C4-2B (cell line): Measurements from ENCODE around the gene INPP4B.

Experiments
- H3K27ac ChIP-seq: fragments of 450-650 bp; 2 replicates; pipeline ENCODE4 v1.5.1; 2017
- CTCF ChIP-seq: fragments of 450-650 bp; conservative IDR thresholded peaks from 2 replicates; pipeline ENCODE4 v1.5.1; 2017; ENCODE audit warnings: mild to moderate bottlenecking
- ZFX ChIP-seq: fragments of 450-650 bp; IDR thresholded peaks from 2 replicates; pipeline ENCODE4 v1.6.1; 2017

The INPP4B gene

GRCh38 chr4:142329313-142329712, 516.8 kb downstream of the INPP4B start:
- no peak overlapping the region for H3K27ac ChIP-seq
- TF ChIP-seq ZFX (no peak), CTCF (no peak)

- TF ChIP-seq ZFX (no peak), CTCF (no peak)
- H3K27ac ChIP-seq = no peak overlapping the region
These were observed 519.9 kb downstream of the INPP4B start for GRCh38 chr4:142326181-142326580.

- TF ChIP-seq ZFX (no peak), CTCF (no peak)
These were observed 521.5 kb downstream of the INPP4B start for GRCh38 chr4:142324572-142324971.

GRCh38 chr4:142322996-142323395, 523.1 kb downstream of the INPP4B start:
- no peak overlapping the region for H3K27ac ChIP-seq
- TF ChIP-seq ZFX (no peak), CTCF (no peak)

More at GRCh38 chr4:142324572-142324971, 521.5 kb downstream of the INPP4B start:
- no peak overlapping the region for H3K27ac ChIP-seq

GRCh38 chr4:142318280-142318679, 527.8 kb downstream of the INPP4B start:
- TF ChIP-seq ZFX (no peak), CTCF (no peak)

GRCh38 chr4:142316913-142317312, 529.2 kb downstream of the INPP4B start:
- no peak overlapping the region for H3K27ac ChIP-seq
- TF ChIP-seq ZFX (no peak), CTCF (no peak)

More at GRCh38 chr4:142318280-142318679, 527.8 kb downstream of the INPP4B start:
- no peak overlapping the region for H3K27ac ChIP-seq

- TF ChIP-seq CTCF = no peak
- no peak for TF ChIP-seq ZFX
- H3K27ac ChIP-seq = no peak overlapping the region
These were observed 530.1 kb downstream of the INPP4B start for GRCh38 chr4:142316025-142316424.
